HEK293 (cell line): ENCODE measurements around the gene MGAT5B.

Experiments
- PRDM1 ChIP-seq: fragments of 450-650 bp; formaldehyde crosslinking; IDR thresholded peaks from 2 replicates; pipeline ENCODE4; 2016; ENCODE audit warnings: missing biosample characterization, missing genetic modification characterization
- ZBTB11 ChIP-seq: fragments of 450-650 bp; formaldehyde crosslinking; conservative IDR thresholded peaks from 2 replicates; pipeline ENCODE4 v1.5.1; 2016; ENCODE audit warnings: low read depth, missing biosample characterization, missing genetic modification characterization
- ZNF274 ChIP-seq, 2 experiments: fragments of 200-500 bp in 1 of 2; fragments of 450-650 bp in 1 of 2; sonication (Bioruptor generic) in 1 of 2; formaldehyde crosslinking in 1 of 2; IDR thresholded peaks; 2 replicates each; pipeline versions ENCODE4 v1.5.1 to v1.6.1; 2014 to 2016; ENCODE audit warnings: borderline replicate concordance in 1 of 2, inconsistent platforms in 1 of 2, low read length in 1 of 2, missing biosample characterization in 1 of 2, missing genetic modification characterization in 1 of 2
- ZNF302 ChIP-seq: fragments of 450-650 bp; formaldehyde crosslinking; IDR thresholded peaks from 2 replicates; pipeline ENCODE4 v1.5.1; 2016; ENCODE audit warnings: missing biosample characterization, missing genetic modification characterization, low read depth
- ZNF311 ChIP-seq: fragments of 450-650 bp; formaldehyde crosslinking; IDR thresholded peaks from 2 replicates; pipeline ENCODE4 v1.5.1; 2017; ENCODE audit warnings: missing biosample characterization, missing genetic modification characterization, borderline replicate concordance
- ZNF341 ChIP-seq: fragments of 450-650 bp; formaldehyde crosslinking; IDR thresholded peaks from 2 replicates; pipeline ENCODE4; 2016; ENCODE audit warnings: low read depth, missing biosample characterization, missing genetic modification characterization
- ZNF391 ChIP-seq: fragments of 450-650 bp; formaldehyde crosslinking; IDR thresholded peaks from 2 replicates; pipeline ENCODE4 v1.5.1; 2016; ENCODE audit warnings: low read depth, missing biosample characterization, missing genetic modification characterization, borderline replicate concordance
- ZNF514 ChIP-seq: fragments of 450-650 bp; formaldehyde crosslinking; IDR thresholded peaks from 2 replicates; pipeline ENCODE4 v1.5.1; 2016; ENCODE audit warnings: missing biosample characterization, missing genetic modification characterization
- ZNF658 ChIP-seq: fragments of 450-650 bp; formaldehyde crosslinking; IDR thresholded peaks from 2 replicates; pipeline ENCODE4; 2016; ENCODE audit warnings: missing biosample characterization, missing genetic modification characterization
- TF ChIP-seq, protein P1 (sequence below): fragments of 450-650 bp; formaldehyde crosslinking; IDR thresholded peaks from 2 replicates; pipeline ENCODE4 v1.5.1; 2016; ENCODE audit warnings: missing biosample characterization, missing genetic modification characterization

- TF ChIP-seq PRDM1 (tag by site-specific recombination) (no peak), ZNF514 (no peak), ZNF658 (tag by site-specific recombination) (no peak), ZNF274 (IDR thresholded peaks at IDR 0.05; ENCODE audit: low read length) (no peak), ZNF274 (tag by site-specific recombination; IDR thresholded peaks at IDR 0.05; ENCODE audit: borderline replicate concordance) (no peak), ZNF391 (tag by site-specific recombination) (no peak), ZNF341 (tag by site-specific recombination) (no peak), ZNF302 (tag by site-specific recombination) (no peak), ZNF311 (tag by site-specific recombination) (no peak), ZBTB11 (tag by site-specific recombination) (no peak)
- TF ChIP-seq, protein P1, sequence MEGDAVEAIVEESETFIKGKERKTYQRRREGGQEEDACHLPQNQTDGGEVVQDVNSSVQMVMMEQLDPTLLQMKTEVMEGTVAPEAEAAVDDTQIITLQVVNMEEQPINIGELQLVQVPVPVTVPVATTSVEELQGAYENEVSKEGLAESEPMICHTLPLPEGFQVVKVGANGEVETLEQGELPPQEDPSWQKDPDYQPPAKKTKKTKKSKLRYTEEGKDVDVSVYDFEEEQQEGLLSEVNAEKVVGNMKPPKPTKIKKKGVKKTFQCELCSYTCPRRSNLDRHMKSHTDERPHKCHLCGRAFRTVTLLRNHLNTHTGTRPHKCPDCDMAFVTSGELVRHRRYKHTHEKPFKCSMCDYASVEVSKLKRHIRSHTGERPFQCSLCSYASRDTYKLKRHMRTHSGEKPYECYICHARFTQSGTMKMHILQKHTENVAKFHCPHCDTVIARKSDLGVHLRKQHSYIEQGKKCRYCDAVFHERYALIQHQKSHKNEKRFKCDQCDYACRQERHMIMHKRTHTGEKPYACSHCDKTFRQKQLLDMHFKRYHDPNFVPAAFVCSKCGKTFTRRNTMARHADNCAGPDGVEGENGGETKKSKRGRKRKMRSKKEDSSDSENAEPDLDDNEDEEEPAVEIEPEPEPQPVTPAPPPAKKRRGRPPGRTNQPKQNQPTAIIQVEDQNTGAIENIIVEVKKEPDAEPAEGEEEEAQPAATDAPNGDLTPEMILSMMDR: no peak
Measured at GRCh38 chr17:76915840-76916510, 47.8 kb downstream of the MGAT5B start.
